IMR-90 (cell line): ENCODE data around the gene IL3RA. TPM values are rescaled to one million over a fixed set of nuclear protein-coding genes. Genes with fewer than 3 reads are reported as not detected.

Source experiments
- ATAC-seq: fragments of 200-7000 bp; cut with Tn5 transposase; 2 replicates; pipeline ENCODE4 v1.9.1; 2020; ENCODE audit warnings: low read depth, mild to moderate bottlenecking, moderate library complexity
- BruUV-seq: library from RNA; stranded (reverse); fragments of 400-500 nt; replicated peaks from 2 replicates; lab custom pipeline; 2021; lab: Mats Ljungman, UMichigan
- CTCF ChIA-PET: fragments of 300-600 bp; formaldehyde crosslinking; extraction: SDS; loops from one replicate; lab custom pipeline; 2021; ENCODE audit warnings: antibody characterized with exemption; lab: Yijun Ruan, JAX
- POLR2A ChIA-PET: fragments of 300-600 bp; sonication (Branson Sonifier 250); formaldehyde crosslinking; loops from one replicate; lab custom pipeline; 2022; ENCODE audit warnings: antibody characterized with exemption; ENCODE audit not compliant: unreplicated experiment; lab: Charles Lee
- DNase-seq: peaks from one replicate; pipeline ENCODE4 v3.0.0; 2013
- H2AFZ ChIP-seq: replicated peaks from 2 replicates; pipeline ENCODE3; 2013; ENCODE audit warnings: low read length, mild to moderate bottlenecking; ENCODE audit not compliant: poor library complexity
- H2AK5ac ChIP-seq: 2 replicates; pipeline ENCODE4 v1.6.1; 2013; ENCODE audit warnings: low read depth, low read length, inconsistent platforms
- H2AK9ac ChIP-seq: replicated peaks from 2 replicates; pipeline ENCODE3; 2013; ENCODE audit warnings: mild to moderate bottlenecking, low read depth, low read length, moderate library complexity; ENCODE audit not compliant: poor library complexity
- H2BK120ac ChIP-seq: 2 replicates; pipeline ENCODE4 v1.6.1; 2013; ENCODE audit warnings: low read depth, low read length, inconsistent platforms
- H2BK15ac ChIP-seq: 3 replicates; pipeline ENCODE4 v1.6.1; 2013; ENCODE audit warnings: low read depth, low read length, inconsistent platforms
- H2BK20ac ChIP-seq: 2 replicates; pipeline ENCODE4 v1.6.1; 2013; ENCODE audit warnings: low read depth, mild to moderate bottlenecking, inconsistent platforms, low read length, moderate library complexity
- H2BK5ac ChIP-seq: 2 replicates; pipeline ENCODE4 v1.6.1; 2013; ENCODE audit warnings: mild to moderate bottlenecking, low read depth, low read length, inconsistent platforms; ENCODE audit not compliant: poor library complexity, severe bottlenecking
- H3K14ac ChIP-seq: replicated peaks from 2 replicates; pipeline ENCODE4 v1.6.1; 2013; ENCODE audit warnings: low read depth, low read length, inconsistent platforms
- H3K18ac ChIP-seq: 2 replicates; pipeline ENCODE4 v1.6.1; 2013; ENCODE audit warnings: low read depth, low read length, control low read depth
- H3K23ac ChIP-seq: 2 replicates; pipeline ENCODE4 v1.6.1; 2013; ENCODE audit warnings: low read depth, low read length, inconsistent platforms
- H3K27ac ChIP-seq: 2 replicates; pipeline ENCODE4 v1.5.1; 2013; ENCODE audit warnings: mild to moderate bottlenecking, control low read depth, low read length; ENCODE audit not compliant: insufficient read depth
- H3K27me3 ChIP-seq: 2 replicates; pipeline ENCODE4 v1.6.1; 2013; ENCODE audit warnings: low read length; ENCODE audit not compliant: control insufficient read depth, insufficient read depth
- H3K36me3 ChIP-seq: 2 replicates; pipeline ENCODE4 v1.6.1; 2013; ENCODE audit warnings: low read length, mixed read lengths; ENCODE audit not compliant: control insufficient read depth, insufficient read depth
- H3K4ac ChIP-seq: 2 replicates; pipeline ENCODE4 v1.6.1; 2013; ENCODE audit warnings: low read depth, low read length, inconsistent platforms
- H3K4me1 ChIP-seq: 2 replicates; pipeline ENCODE4 v1.6.1; 2013; ENCODE audit warnings: low read length, mixed read lengths; ENCODE audit not compliant: control insufficient read depth, insufficient read depth
- H3K4me2 ChIP-seq: 2 replicates; pipeline ENCODE4 v1.6.1; 2013; ENCODE audit warnings: low read depth, mild to moderate bottlenecking, control low read depth, low read length, moderate library complexity
- H3K4me3 ChIP-seq: 2 replicates; pipeline ENCODE4 v1.5.1; 2013; ENCODE audit warnings: low read depth, mild to moderate bottlenecking, control low read depth, low read length, moderate library complexity; ENCODE audit not compliant: insufficient read depth
- H3K56ac ChIP-seq: 2 replicates; pipeline ENCODE4 v1.6.1; 2013; ENCODE audit warnings: low read length, inconsistent platforms; ENCODE audit not compliant: insufficient read depth; ENCODE audit errors: extremely low read depth
- H3K79me1 ChIP-seq, 2 experiments: 2 replicates each; pipeline ENCODE4 v1.6.1; 2013; ENCODE audit warnings: low read length in 2 of 2, inconsistent platforms in 1 of 2, low read depth in 1 of 2
- H3K9ac ChIP-seq: 2 replicates; pipeline ENCODE4 v1.6.1; 2013; ENCODE audit warnings: low read depth, low read length, control low read depth
- H3K9me1 ChIP-seq: 2 replicates; pipeline ENCODE4 v1.6.1; 2013; ENCODE audit warnings: low read length, inconsistent platforms; ENCODE audit not compliant: insufficient read depth
- H3K9me3 ChIP-seq: 2 replicates; pipeline ENCODE4 v1.6.1; 2013; ENCODE audit warnings: low read length; ENCODE audit not compliant: control insufficient read depth, insufficient read depth
- H4K20me1 ChIP-seq: 2 replicates; pipeline ENCODE4 v1.6.1; 2013; ENCODE audit warnings: low read length, inconsistent platforms; ENCODE audit not compliant: insufficient read depth
- H4K5ac ChIP-seq: 2 replicates; pipeline ENCODE4 v1.6.1; 2013; ENCODE audit warnings: mild to moderate bottlenecking, low read depth, low read length, control low read depth
- H4K8ac ChIP-seq, 2 experiments: 2 replicates each; pipeline ENCODE4 v1.6.1; 2013; ENCODE audit warnings: low read depth in 2 of 2, low read length in 2 of 2, control low read depth in 1 of 2, inconsistent platforms in 1 of 2
- H4K91ac ChIP-seq: 2 replicates; pipeline ENCODE4 v1.6.1; 2013; ENCODE audit warnings: low read depth, low read length, inconsistent platforms; ENCODE audit not compliant: insufficient read depth
- FOS ChIP-seq: fragments of 150-350 bp; IDR thresholded peaks from 2 replicates; pipeline ENCODE4 v1.6.1; 2016; ENCODE audit warnings: low read depth, low read length
- MAFK ChIP-seq: IDR thresholded peaks from 2 replicates; pipeline ENCODE4 v1.6.1; 2012; ENCODE audit warnings: low read depth, low read length, improper control_type of control experiment
- MAZ ChIP-seq: IDR thresholded peaks from 2 replicates; pipeline ENCODE4 v1.6.1; 2012; ENCODE audit warnings: low read depth, mild to moderate bottlenecking, low read length, improper control_type of control experiment, moderate library complexity, borderline replicate concordance
- SMC3 ChIP-seq: fragments of 150-350 bp; IDR thresholded peaks from 2 replicates; pipeline ENCODE4 v1.6.1; 2016; ENCODE audit warnings: low read depth, mild to moderate bottlenecking, antibody characterized with exemption, low read length, moderate library complexity
- WGBS, 2 experiments: methylation state at CpG; one replicate each; pipeline versions ENCODE4 v1.1.5 to v1.1.7; 2013; ENCODE audit warnings: missing lambda C conversion rate in 2 of 2; ENCODE audit not compliant: insufficient read length in 1 of 2; ENCODE audit errors: extremely low coverage in 2 of 2; 5-methylcytosine and 5-hydroxymethylcytosine counted together
- dilution Hi-C: fragments of 300-500 bp; cut with HindIII; formaldehyde crosslinking; loops from one replicate; pipeline ENCODE4 v1.14.3; 2018; ENCODE audit warnings: low sequenced_read_pairs; ENCODE audit not compliant: unreplicated experiment
- in situ Hi-C: fragments of 300-500 bp; cut with MboI; formaldehyde crosslinking; loops from 3 replicates; pipeline ENCODE4 v1.14.3; 2019; ENCODE audit warnings: low sequenced_read_pairs, inconsistent platforms, mixed read lengths
- intact Hi-C: fragments of 100-400 bp; cut with micrococcal nuclease; formaldehyde crosslinking; loops from 2 replicates; pipeline ENCODE4 v1.10.0; 2022
- polyA plus RNA-seq, 3 experiments: library from polyadenylated mRNA; depleted of rRNA; stranded (reverse); fragments of >200 nt; gene quantifications; 2 replicates each; pipeline ENCODE4 v1.2.3, GENCODE V29; 2012; ENCODE audit warnings: low replicate concordance in 1 of 3
- total RNA-seq: library from RNA; depleted of rRNA; stranded (reverse); fragments of >200 nt; gene quantifications from 2 replicates; pipeline ENCODE4 v1.2.3, GENCODE V29; 2012
- TF ChIP-seq, protein P1 (sequence below): fragments of 150-350 bp; IDR thresholded peaks from 2 replicates; pipeline ENCODE4 v1.6.1; 2016; ENCODE audit warnings: low read depth, mild to moderate bottlenecking, low read length, moderate library complexity, borderline replicate concordance
- TF ChIP-seq, protein P2 (sequence below): fragments of 150-350 bp; IDR thresholded peaks from 2 replicates; pipeline ENCODE4 v1.6.1; 2017; ENCODE audit warnings: mild to moderate bottlenecking, antibody characterized with exemption, low read length, low read depth

The IL3RA gene
- total and polyA plus RNA-seq, 2 of the 4 experiments (the other 2 are of a cell fraction) = not detected

DNA sequence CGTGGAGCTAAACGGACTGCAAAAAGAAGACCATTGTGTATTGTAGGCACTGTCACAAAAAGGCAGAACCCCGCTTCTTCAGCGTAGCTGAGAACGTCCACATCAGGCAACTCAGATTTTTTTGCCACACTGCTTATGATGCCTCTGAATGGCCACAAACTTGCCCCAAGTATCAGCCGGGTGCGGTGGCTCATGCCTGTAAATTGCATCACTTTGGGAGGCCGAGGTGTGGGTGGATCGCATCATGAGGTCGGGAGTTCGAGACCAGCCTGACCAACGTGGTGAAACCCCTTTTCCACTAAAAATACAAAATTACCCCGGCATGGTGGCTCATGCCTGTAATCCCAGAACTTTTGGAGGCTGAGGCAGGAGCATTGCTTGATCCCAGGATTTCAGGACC, 14.9 kb upstream of the IL3RA start:
- dilution Hi-C loops (no loop called here), in situ Hi-C loops (no loop called here), intact Hi-C loops (no loop called here)
- 84% methylated on average over 5 of the region's 13 CpGs; no CpG with 5 or more reads in 1 of the 2 experiments for WGBS, 2 experiments
- no TSS peak for BruUV-seq
- H3K14ac ChIP-seq = no peak overlapping the region
- H3K18ac ChIP-seq = no peak overlapping the region
- no peaks in the 10 kb centered on the region for H4K20me1 ChIP-seq
- no peak overlapping the region for H2AK5ac ChIP-seq
- H3K9me1 ChIP-seq = no peaks in the 10 kb centered on the region
- ATAC-seq (no peak), DNase-seq (no peak)
- H4K5ac ChIP-seq = no peak overlapping the region
- POLR2A ChIA-PET = no interaction called here
- no peak overlapping the region for H2AFZ ChIP-seq
- H3K9ac ChIP-seq = no peak overlapping the region
- H3K27me3 ChIP-seq = no peaks in the 10 kb centered on the region
- no peak overlapping the region for H4K8ac ChIP-seq
- no peak overlapping the region for H3K4ac ChIP-seq
- H3K27ac ChIP-seq = no peak overlapping the region
- H3K4me3 ChIP-seq = no peak overlapping the region
- H3K23ac ChIP-seq = no peak overlapping the region
- TF ChIP-seq FOS (no peak), SMC3 (no peak), MAZ (no peak), MAFK (no peak)
- TF ChIP-seq, protein P1, sequence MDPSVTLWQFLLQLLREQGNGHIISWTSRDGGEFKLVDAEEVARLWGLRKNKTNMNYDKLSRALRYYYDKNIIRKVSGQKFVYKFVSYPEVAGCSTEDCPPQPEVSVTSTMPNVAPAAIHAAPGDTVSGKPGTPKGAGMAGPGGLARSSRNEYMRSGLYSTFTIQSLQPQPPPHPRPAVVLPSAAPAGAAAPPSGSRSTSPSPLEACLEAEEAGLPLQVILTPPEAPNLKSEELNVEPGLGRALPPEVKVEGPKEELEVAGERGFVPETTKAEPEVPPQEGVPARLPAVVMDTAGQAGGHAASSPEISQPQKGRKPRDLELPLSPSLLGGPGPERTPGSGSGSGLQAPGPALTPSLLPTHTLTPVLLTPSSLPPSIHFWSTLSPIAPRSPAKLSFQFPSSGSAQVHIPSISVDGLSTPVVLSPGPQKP = no peak
- TF ChIP-seq, protein P2, sequence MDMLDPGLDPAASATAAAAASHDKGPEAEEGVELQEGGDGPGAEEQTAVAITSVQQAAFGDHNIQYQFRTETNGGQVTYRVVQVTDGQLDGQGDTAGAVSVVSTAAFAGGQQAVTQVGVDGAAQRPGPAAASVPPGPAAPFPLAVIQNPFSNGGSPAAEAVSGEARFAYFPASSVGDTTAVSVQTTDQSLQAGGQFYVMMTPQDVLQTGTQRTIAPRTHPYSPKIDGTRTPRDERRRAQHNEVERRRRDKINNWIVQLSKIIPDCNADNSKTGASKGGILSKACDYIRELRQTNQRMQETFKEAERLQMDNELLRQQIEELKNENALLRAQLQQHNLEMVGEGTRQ = no peak
- H2BK20ac ChIP-seq = no peak overlapping the region
- H4K91ac ChIP-seq = no peak overlapping the region
- peaks cover 8% of the 10 kb centered on the region for H3K9me3 ChIP-seq
- H3K56ac ChIP-seq = no peak overlapping the region
- CTCF ChIA-PET = no interaction called here
- no peak overlapping the region for H3K4me2 ChIP-seq
- no peak overlapping the region for H2BK15ac ChIP-seq
- no peaks in the 10 kb centered on the region for H3K36me3 ChIP-seq
- no peaks in the 10 kb centered on the region for H3K4me1 ChIP-seq
- H2BK120ac ChIP-seq = no peak overlapping the region
- no peak overlapping the region for H2AK9ac ChIP-seq
- no peaks in the 10 kb centered on the region for H3K79me1 ChIP-seq
- no peak overlapping the region for H2BK5ac ChIP-seq
